ENCODE data around the gene KEL. TPM values are rescaled to one million over a fixed set of nuclear protein-coding genes. Genes with fewer than 3 reads are reported as not detected.

KEL gene
- total RNA-seq, 4 donors from 2014 or later, result 0.23 to 0.83 TPM; not detected in 2

GRCh38 chr7:142960955-142961512 lies 1.1 kb downstream of the KEL start:
- DNase-seq (ENCODE audit: extremely low spot score), result no peak
- Histone ChIP-seq H3K27me3 (peaks cover 0 to 10% (median 0%) of the 10 kb centered on the region in 4 donors), H3K4me1 (no peaks in the 10 kb centered on the region), H3K4me3 (no peak overlapping the region), H3K36me3 (no peaks in the 10 kb centered on the region), H3K27ac (replicated peaks in 1 of 4) (no peak overlapping the region), H3K9me3 (peaks cover 0 to under 1% (median 0%) of the 10 kb centered on the region in 4 donors)
- 87% methylated on average over 5 of the region's 5 CpGs for whole genome bisulfite sequencing
- intact Hi-C loops (cut with DNase I), result no loop called here
- TF ChIP-seq POLR2AphosphoS5 (IDR thresholded peaks at IDR 0.05), result no peak
- no peak for TF ChIP-seq CTCF (IDR thresholded peaks at IDR 0.05)
- no peak for TF ChIP-seq EP300 (IDR thresholded peaks at IDR 0.05)

- Histone ChIP-seq H3K27me3 (peaks cover 0 to 7% (median 0%) of the 10 kb centered on the region in 4 donors), H3K9me3 (peaks cover 0 to 13% (median 2%) of the 10 kb centered on the region in 4 donors), H3K4me3 (no peak overlapping the region), H3K4me1 (no peaks in the 10 kb centered on the region), H3K27ac (replicated peaks in 1 of 4) (no peak overlapping the region), H3K36me3 (no peaks in the 10 kb centered on the region)
- intact Hi-C loops (cut with DNase I), result no loop called here
- TF ChIP-seq EP300 (IDR thresholded peaks at IDR 0.05) (no peak), CTCF (IDR thresholded peaks at IDR 0.05) (no peak), POLR2AphosphoS5 (IDR thresholded peaks at IDR 0.05) (no peak), POLR2A (IDR thresholded peaks at IDR 0.05; ENCODE audit: low read depth) (no peak)
- DNase-seq (ENCODE audit: extremely low spot score), result no peak
Measured at GRCh38 chr7:142959202-142959601, 3.0 kb downstream of the KEL start.

- Histone ChIP-seq H3K4me1 (no peaks in the 10 kb centered on the region), H3K36me3 (no peaks in the 10 kb centered on the region), H3K9me3 (peaks cover 0 to 16% (median 2%) of the 10 kb centered on the region in 4 donors), H3K27ac (replicated peaks in 1 of 4) (no peak overlapping the region), H3K27me3 (peaks cover 0 to 5% (median 0%) of the 10 kb centered on the region in 4 donors), H3K4me3 (no peak overlapping the region)
- WGBS, result 57% methylated on average over 8 of the region's 8 CpGs
- DNase-seq (ENCODE audit: extremely low spot score), result peak; percentile 78
- TF ChIP-seq POLR2AphosphoS5 (IDR thresholded peaks at IDR 0.05) (no peak), EP300 (IDR thresholded peaks at IDR 0.05) (no peak), CTCF (IDR thresholded peaks at IDR 0.05) (no peak), POLR2A (IDR thresholded peaks at IDR 0.05; ENCODE audit: low read depth) (no peak)
- intact Hi-C loops (cut with DNase I), result no loop called here
Measured at GRCh38 chr7:142957723-142958122, 4.4 kb downstream of the KEL start.

DNA sequence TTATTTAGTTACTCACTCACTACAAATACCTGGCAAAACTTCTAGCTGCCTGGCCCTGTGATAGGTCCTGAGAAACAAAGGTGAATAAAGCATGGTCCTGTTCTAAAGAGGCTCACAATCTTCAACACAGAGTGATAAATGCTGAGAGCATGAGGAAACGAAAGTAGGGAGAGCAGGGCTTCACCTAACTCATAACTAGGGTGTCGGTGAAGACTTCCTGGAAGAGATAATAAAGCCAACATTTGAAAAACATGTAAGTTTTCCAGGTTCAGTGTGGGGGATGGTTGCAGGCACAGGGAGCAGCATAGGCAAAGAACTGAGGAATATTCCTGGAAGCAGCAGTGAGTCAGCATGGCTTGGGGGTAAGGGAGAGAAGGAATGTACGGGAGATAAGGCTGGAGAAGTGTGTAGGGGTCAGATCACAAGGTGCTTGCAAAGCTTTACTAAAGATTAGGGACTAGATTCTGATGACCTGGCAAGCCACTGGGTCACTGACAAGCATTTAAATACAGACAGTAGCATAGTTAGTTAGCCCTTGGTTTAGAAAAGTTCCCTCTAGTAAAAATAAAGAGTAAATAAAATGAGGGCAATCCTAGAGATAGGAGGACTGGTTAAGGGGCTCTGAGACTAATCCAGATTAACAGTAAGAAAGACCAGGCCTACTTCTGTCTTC lies 5.1 kb downstream of the KEL start:
- Histone ChIP-seq H3K36me3 (no peaks in the 10 kb centered on the region), H3K27ac (replicated peaks in 1 of 4) (no peak overlapping the region), H3K4me3 (no peak overlapping the region), H3K27me3 (peaks cover 0 to 5% (median 0%) of the 10 kb centered on the region in 4 donors), H3K9me3 (peaks cover 0 to 16% (median 2%) of the 10 kb centered on the region in 4 donors), H3K4me1 (no peaks in the 10 kb centered on the region)
- intact Hi-C loops (cut with DNase I), result no loop called here
- WGBS, result 58% methylated on average over 3 of the region's 3 CpGs
- no peak for DNase-seq (ENCODE audit: extremely low spot score)
- TF ChIP-seq EP300 (IDR thresholded peaks at IDR 0.05) (no peak), CTCF (IDR thresholded peaks at IDR 0.05) (no peak), POLR2A (IDR thresholded peaks at IDR 0.05; ENCODE audit: low read depth) (no peak)
